ENCODE measurements around the gene RDH8. TPM values are rescaled to one million over a fixed set of nuclear protein-coding genes. Genes with fewer than 3 reads are reported as not detected.

RDH8 gene
- total RNA-seq, 1 donor from 2014 or later, result not detected

- Histone ChIP-seq H3K4me3 (ENCODE audit: low read depth, low read length) (no peak overlapping the region), H3K36me3 (ENCODE audit: control insufficient read depth, insufficient read depth, low read length) (no peaks in the 10 kb centered on the region), H3K27me3 (ENCODE audit: control insufficient read depth, insufficient read depth, low read length) (peaks cover 18% of the 10 kb centered on the region)
- TF ChIP-seq, protein P1, sequence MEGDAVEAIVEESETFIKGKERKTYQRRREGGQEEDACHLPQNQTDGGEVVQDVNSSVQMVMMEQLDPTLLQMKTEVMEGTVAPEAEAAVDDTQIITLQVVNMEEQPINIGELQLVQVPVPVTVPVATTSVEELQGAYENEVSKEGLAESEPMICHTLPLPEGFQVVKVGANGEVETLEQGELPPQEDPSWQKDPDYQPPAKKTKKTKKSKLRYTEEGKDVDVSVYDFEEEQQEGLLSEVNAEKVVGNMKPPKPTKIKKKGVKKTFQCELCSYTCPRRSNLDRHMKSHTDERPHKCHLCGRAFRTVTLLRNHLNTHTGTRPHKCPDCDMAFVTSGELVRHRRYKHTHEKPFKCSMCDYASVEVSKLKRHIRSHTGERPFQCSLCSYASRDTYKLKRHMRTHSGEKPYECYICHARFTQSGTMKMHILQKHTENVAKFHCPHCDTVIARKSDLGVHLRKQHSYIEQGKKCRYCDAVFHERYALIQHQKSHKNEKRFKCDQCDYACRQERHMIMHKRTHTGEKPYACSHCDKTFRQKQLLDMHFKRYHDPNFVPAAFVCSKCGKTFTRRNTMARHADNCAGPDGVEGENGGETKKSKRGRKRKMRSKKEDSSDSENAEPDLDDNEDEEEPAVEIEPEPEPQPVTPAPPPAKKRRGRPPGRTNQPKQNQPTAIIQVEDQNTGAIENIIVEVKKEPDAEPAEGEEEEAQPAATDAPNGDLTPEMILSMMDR (IDR thresholded peaks at IDR 0.05; ENCODE audit: insufficient read depth, low read length, poor library complexity, severe bottlenecking), result no peak
- DNase-seq (ENCODE audit: low read depth), result no peak
These were observed 42.8 kb upstream of the RDH8 start for GRCh38 chr19:9970481-9970880.

- Histone ChIP-seq H3K36me3 (ENCODE audit: control insufficient read depth, insufficient read depth, low read length) (no peaks in the 10 kb centered on the region), H3K4me3 (ENCODE audit: low read depth, low read length) (no peak overlapping the region), H3K27me3 (ENCODE audit: control insufficient read depth, insufficient read depth, low read length) (peaks cover 12% of the 10 kb centered on the region)
- TF ChIP-seq, protein P1 (IDR thresholded peaks at IDR 0.05; ENCODE audit: insufficient read depth, low read length, poor library complexity, severe bottlenecking), result no peak
- DNase-seq (ENCODE audit: low read depth), result no peak
These were observed 42.0 kb upstream of the RDH8 start for GRCh38 chr19:9971166-9971897.

- Histone ChIP-seq H3K4me3 (ENCODE audit: low read depth, low read length) (no peak overlapping the region), H3K36me3 (ENCODE audit: control insufficient read depth, insufficient read depth, low read length) (no peaks in the 10 kb centered on the region), H3K27me3 (ENCODE audit: control insufficient read depth, insufficient read depth, low read length) (peaks cover 5% of the 10 kb centered on the region)
- TF ChIP-seq, protein P1 (IDR thresholded peaks at IDR 0.05; ENCODE audit: insufficient read depth, low read length, poor library complexity, severe bottlenecking), result no peak
- DNase-seq (ENCODE audit: low read depth), result no peak
These were observed 41.2 kb upstream of the RDH8 start for GRCh38 chr19:9972103-9972502.

GRCh38 chr19:9981406-9982260 is 31.6 kb upstream of the RDH8 start:
- TF ChIP-seq, protein P1 (IDR thresholded peaks at IDR 0.05; ENCODE audit: insufficient read depth, low read length, poor library complexity, severe bottlenecking), result no peak
- Histone ChIP-seq H3K36me3 (ENCODE audit: control insufficient read depth, insufficient read depth, low read length) (no peaks in the 10 kb centered on the region), H3K27me3 (ENCODE audit: control insufficient read depth, insufficient read depth, low read length) (no peaks in the 10 kb centered on the region), H3K4me3 (ENCODE audit: low read depth, low read length) (no peak overlapping the region)
- no peak for DNase-seq (ENCODE audit: low read depth)

GRCh38 chr19:9986787-9987281 is 26.4 kb upstream of the RDH8 start:
- no peaks in the 10 kb centered on the region for H3K36me3 ChIP-seq (ENCODE audit: control insufficient read depth, insufficient read depth, low read length)
- H3K4me3 ChIP-seq (ENCODE audit: low read depth, low read length), result no peak overlapping the region
- TF ChIP-seq, protein P1 (IDR thresholded peaks at IDR 0.05; ENCODE audit: insufficient read depth, low read length, poor library complexity, severe bottlenecking), result no peak
- DNase-seq (ENCODE audit: low read depth), result no peak
- no peaks in the 10 kb centered on the region for H3K27me3 ChIP-seq (ENCODE audit: control insufficient read depth, insufficient read depth, low read length)
